Ovary (tissue), 9 donors: ENCODE data around the gene MAP2K1. TPM values are rescaled to one million over a fixed set of nuclear protein-coding genes. Genes with fewer than 3 reads are reported as not detected.

ENCODE experiments used
- DNase-seq, 5 donors: peaks; one replicate each; pipeline ENCODE4 v3.0.0-alpha.2; 2019 to 2020
- H3K27ac ChIP-seq, 2 donors: fragments of 200-600 bp; one replicate each; pipeline versions ENCODE4 v1.5.1 to v1.8.0; 2019 to 2022
- H3K27me3 ChIP-seq: fragments of 200-600 bp; one replicate; pipeline ENCODE4 v1.8.0; 2022
- H3K36me3 ChIP-seq: fragments of 200-600 bp; sonication (generic); one replicate; pipeline ENCODE4 v1.5.1; 2019
- H3K4me1 ChIP-seq: one replicate; pipeline ENCODE4 v1.8.1; 2013; ENCODE audit warnings: mild to moderate bottlenecking, moderate library complexity; ENCODE audit not compliant: insufficient read depth
- H3K4me3 ChIP-seq: fragments of 200-600 bp; sonication (generic); one replicate; pipeline ENCODE4 v1.5.1; 2017
- H3K9me3 ChIP-seq, 2 donors: fragments of 200-600 bp in 1 of 2; sonication (generic) in 1 of 2; one replicate each; pipeline versions ENCODE4 v1.5.1 to v1.8.1; 2013 to 2019; ENCODE audit warnings: mild to moderate bottlenecking in 1 of 2, moderate library complexity in 1 of 2
- CTCF ChIP-seq, 3 donors: fragments of 450-650 bp in 2 of 3; fragments of 200-600 bp in 1 of 3; IDR thresholded peaks; one replicate each; pipeline versions ENCODE4 v1.5.1 to v1.8.0; 2016 to 2022; ENCODE audit warnings: antibody characterized with exemption in 3 of 3, mild to moderate bottlenecking in 1 of 3
- EP300 ChIP-seq: sonication (generic); formaldehyde crosslinking; IDR thresholded peaks from one replicate; pipeline ENCODE4 v1.6.1; 2017; ENCODE audit warnings: antibody characterized with exemption
- POLR2A ChIP-seq: fragments of 450-650 bp; IDR thresholded peaks from one replicate; pipeline ENCODE4 v1.6.1; 2017; ENCODE audit warnings: antibody characterized with exemption, mild to moderate bottlenecking, moderate library complexity
- WGBS, 3 donors: extraction: QIAGEN DNeasy Blood & Tissue Kit in 1 of 3; methylation state at CpG; one replicate each; pipeline versions ENCODE4 v1.1.5 to v1.1.7; 2013 to 2017; 5-methylcytosine and 5-hydroxymethylcytosine counted together
- intact Hi-C, 4 donors: fragments of 100-400 bp; cut with DNase I; formaldehyde crosslinking; loops; one replicate each; pipeline versions ENCODE4 v1.11.0 to v1.15.1; 2022 to 2023
- polyA plus RNA-seq, 2 donors: library from polyadenylated mRNA; stranded (reverse); fragments of 200-250 nt in 1 of 2; fragments of 350-450 nt in 1 of 2; fragmentation: Illumina TruSeq in 1 of 2; extraction: RNeasy Lipid Tissue Mini Kit (QIAGEN cat#74804) in 1 of 2; gene quantifications; one replicate each; pipeline ENCODE4 v1.2.3, GENCODE V29; 2013 to 2014
- total RNA-seq, 7 donors: library from RNA; depleted of rRNA in 2 of 7; stranded (reverse); fragments of >200 nt in 2 of 7; fragmentation: NEBNext Ultra II Directional in 3 of 7; extraction: Animal tissue kit (Norgen Biotek cat#: 25700) in 3 of 7; gene quantifications; one replicate each; pipeline versions ENCODE4 v1.1.0 to v1.2.4, GENCODE V29; 2016 to 2023
- donor health status: DM: no; HTN: no; CAD: no; lungs with moderate emphysema.
- donor health status: DM: no; HTN: no; CAD: no.
- donor health status: Bipolar disorder and iron deficiency.
- donor health status: DM: yes; HTN: yes; CAD: no.
- donor health status: DM: no; HTN: no; CAD: no.
- donor health status: DM: yes; HTN: yes; CAD: no.

MAP2K1 gene
- total and polyA plus RNA-seq, 9 donors = 21.6 to 44.8 (median 34.3) TPM

GRCh38 chr15:66394472-66394871, 7.8 kb downstream of the MAP2K1 start:
- no peak overlapping the region for H3K27ac ChIP-seq
- intact Hi-C loops = no loop called here
- H3K9me3 ChIP-seq = no peaks in the 10 kb centered on the region
- 67 to 82% (median 76%) methylated on average over 1 of the region's 1 CpG for WGBS, 3 donors
- no peak overlapping the region for H3K4me3 ChIP-seq
- TF ChIP-seq POLR2A (no peak), EP300 (no peak), CTCF (IDR thresholded peaks at IDR 0.05) (no peak)
- no peaks in the 10 kb centered on the region for H3K4me1 ChIP-seq
- H3K27me3 ChIP-seq = no peaks in the 10 kb centered on the region
- no peak for DNase-seq
- H3K36me3 ChIP-seq = no peaks in the 10 kb centered on the region

GRCh38 chr15:66394915-66395314, 8.2 kb downstream of the MAP2K1 start:
- Histone ChIP-seq H3K4me3 (no peak overlapping the region), H3K27ac (no peak overlapping the region), H3K36me3 (no peaks in the 10 kb centered on the region), H3K27me3 (no peaks in the 10 kb centered on the region), H3K9me3 (no peaks in the 10 kb centered on the region), H3K4me1 (no peaks in the 10 kb centered on the region)
- TF ChIP-seq EP300 (no peak), CTCF (IDR thresholded peaks at IDR 0.05) (no peak), POLR2A (no peak)
- intact Hi-C loops = no loop called here
- WGBS, 3 donors = 97 to 100% (median 100%) methylated on average over 1 of the region's 1 CpG
- no peak for DNase-seq

GRCh38 chr15:66399276-66399675, 12.6 kb downstream of the MAP2K1 start:
- H3K36me3 ChIP-seq = no peaks in the 10 kb centered on the region
- peaks cover 4% of the 10 kb centered on the region for H3K4me1 ChIP-seq
- no peak overlapping the region for H3K27ac ChIP-seq
- intact Hi-C loops = no loop called here
- TF ChIP-seq EP300 (no peak), CTCF (IDR thresholded peaks at IDR 0.05) (no peak), POLR2A (no peak)
- DNase-seq = no peak
- WGBS, 3 donors = 91 to 96% (median 91%) methylated on average over 8 of the region's 8 CpGs
- H3K9me3 ChIP-seq = no peaks in the 10 kb centered on the region
- no peak overlapping the region for H3K4me3 ChIP-seq
- H3K27me3 ChIP-seq = no peaks in the 10 kb centered on the region

- no peaks in the 10 kb centered on the region for H3K36me3 ChIP-seq
- DNase-seq = no peak
- no peaks in the 10 kb centered on the region for H3K9me3 ChIP-seq
- TF ChIP-seq POLR2A (no peak), CTCF (IDR thresholded peaks at IDR 0.05) (no peak), EP300 (no peak)
- intact Hi-C loops = no loop called here
- H3K4me3 ChIP-seq = no peak overlapping the region
- H3K4me1 ChIP-seq = peaks cover 4% of the 10 kb centered on the region
- H3K27ac ChIP-seq = no peak overlapping the region
- no peaks in the 10 kb centered on the region for H3K27me3 ChIP-seq
- 78 to 88% (median 83%) methylated on average over 3 of the region's 3 CpGs for WGBS, 3 donors
Measured at GRCh38 chr15:66400351-66400774, 13.7 kb downstream of the MAP2K1 start.
